Measurements from ENCODE around the gene KRT10. TPM values are rescaled to one million over a fixed set of nuclear protein-coding genes. Genes with fewer than 3 reads are reported as not detected.

Gene KRT10
- total and polyA plus RNA-seq, 9 of the 15 experiments (the other 6 are each of a cell fraction or from before 2014, with no cell fraction given) = 47.0 to 179 (median 76.2) TPM

- DNase-seq (ENCODE audit: extremely low read depth in 1 of 4, low spot score in 3 of 4) = peak in 2 of 4 experiments; percentile 14 to 15
- POLR2A ChIA-PET = no interaction called here
- intact Hi-C loops (cut with micrococcal nuclease) (loop anchor here (1.0 to 2.0 kb wide), 2 partner anchors 171 to 177 kb away; no protein-coding TSS in a partner anchor), in situ Hi-C loops (cut with MboI) (loop anchor here (5.0 kb wide), 1 partner anchor 175 kb away; no protein-coding TSS in a partner anchor)
- H3K4me3 ChIP-seq = no peak overlapping the region
- peaks cover 21 to 25% of the 10 kb centered on the region in 2 experiments for H3K27me3 ChIP-seq (ENCODE audit: control insufficient read depth in 2 of 2, insufficient read depth in 2 of 2, low read length in 2 of 2)
- no peak for ATAC-seq
- no peaks in the 10 kb centered on the region for H4K20me1 ChIP-seq (replicated peaks; ENCODE audit: control insufficient read depth, insufficient read depth, low read length)
- 22% methylated on average over 6 of the region's 6 CpGs for WGBS (ENCODE audit: insufficient coverage, low coverage, missing lambda C conversion rate)
- CTCF ChIA-PET (ENCODE audit: low intra/inter-chr PET ratio) = interaction anchor here (0.5 to 1.5 kb wide), 7 partner anchors 172 to 433 kb away, joined by 3 to 10 read pairs (median 4); no protein-coding TSS in a partner anchor
- no peak overlapping the region for H3K27ac ChIP-seq (ENCODE audit: extremely low read depth, low read depth, low read length)
- no peaks in the 10 kb centered on the region for H3K9me3 ChIP-seq (replicated peaks; ENCODE audit: control insufficient read depth, insufficient read depth, low read depth, low read length)
- no peaks in the 10 kb centered on the region for H3K36me3 ChIP-seq (ENCODE audit: control insufficient read depth, insufficient read depth, low read length)
- FAIRE-seq = peak; percentile 82
- no peak overlapping the region for H3K4me2 ChIP-seq (ENCODE audit: insufficient read depth, low read length)
- H3K4me1 ChIP-seq (replicated peaks in 1 of 2; ENCODE audit: control insufficient read depth in 2 of 2, insufficient read depth in 2 of 2, low read length in 2 of 2) = peaks cover 3% of the 10 kb centered on the region in 2 experiments; a peak in 1 of 5 replicates
- BruUV-seq (replicated peaks) = no TSS peak
- no peaks in the 10 kb centered on the region for H3K79me2 ChIP-seq (ENCODE audit: control insufficient read depth, insufficient read depth, low read length)
- no peaks in the 10 kb centered on the region for H3K9me1 ChIP-seq (ENCODE audit: control insufficient read depth, insufficient read depth, low read length)
- no peak overlapping the region for H3K9ac ChIP-seq (ENCODE audit: insufficient read depth in 1 of 2, low read depth in 2 of 2, low read length in 2 of 2)
- H2AFZ ChIP-seq (ENCODE audit: low read depth, low read length) = no peak overlapping the region
- no peak for TF ChIP-seq GTF2E2 (tag; IDR thresholded peaks at IDR 0.05)
- TF ChIP-seq RAD21 (CRISPR knock-in tag; conservative IDR thresholded peaks at IDR 0.05 in 1 of 2, IDR thresholded peaks at IDR 0.05 in 1 of 2) = peak; percentile 54 to 80
- peak; percentile 94 for TF ChIP-seq ZSCAN29 (IDR thresholded peaks at IDR 0.05)
- TF ChIP-seq TEAD4 (IDR thresholded peaks at IDR 0.05; ENCODE audit: low read length) = 0 out of 2 replicates have a peak, but pooled peaks have one; percentile 29
- TF ChIP-seq TEAD4 (CRISPR knock-in tag; IDR thresholded peaks at IDR 0.05; ENCODE audit: borderline replicate concordance) = no peak
- peak; percentile 59; the same call in 1 of the 2 replicates for TF ChIP-seq REST (IDR thresholded peaks at IDR 0.05; ENCODE audit: borderline replicate concordance)
- no peak for TF ChIP-seq REST (CRISPR knock-in tag; IDR thresholded peaks at IDR 0.05; ENCODE audit: low read depth)
- TF ChIP-seq CTCF (IDR thresholded peaks at IDR 0.05 in 2 of 3, conservative IDR thresholded peaks at IDR 0.05 in 1 of 3; ENCODE audit: insufficient read depth in 2 of 3, low read depth in 1 of 3, low read length in 3 of 3) = peak; percentile 52 to 73 (median 65)
- TF ChIP-seq BRCA1 (IDR thresholded peaks at IDR 0.05) = no peak
- no peak for TF ChIP-seq BRCA1 (CRISPR knock-in tag; IDR thresholded peaks at IDR 0.05)
- no peak for TF ChIP-seq HMG20A (CRISPR knock-in tag; conservative IDR thresholded peaks at IDR 0.05)
Measured at GRCh38 chr17:40791787-40792436, 30.5 kb downstream of the KRT10 start.
